Activated B cell treated with CpG ODN at 0.5 μM for 24 hours (primary cell): Measurements from ENCODE around the gene UPB1. TPM values are rescaled to one million over a fixed set of nuclear protein-coding genes. Genes with fewer than 3 reads are reported as not detected.

Experiments used
- ATAC-seq: fragments of 200-7000 bp; cut with Tn5 transposase; one replicate; pipeline ENCODE4 v1.10.0; 2021; ENCODE audit warnings: low read depth, mild to moderate bottlenecking, moderate library complexity
- CTCF ChIA-PET: fragments of 350-600 bp; sonication (Branson Sonifier 250); formaldehyde crosslinking; loops from one replicate; lab custom pipeline; 2021; ENCODE audit warnings: antibody characterized with exemption; lab: Charles Lee
- POLR2A ChIA-PET: fragments of 350-600 bp; sonication (Branson Sonifier 250); formaldehyde crosslinking; loops from one replicate; lab custom pipeline; 2021; ENCODE audit warnings: antibody characterized with exemption; lab: Charles Lee
- DNase-seq: peaks from one replicate; pipeline ENCODE4 v3.0.0; 2022
- H3K27ac Mint-ChIP-seq: one replicate; pipeline ENCODE4 v1.8.0; 2020; ENCODE audit warnings: mixed read lengths
- H3K27me3 Mint-ChIP-seq: one replicate; pipeline ENCODE4 v1.8.0; 2021; ENCODE audit warnings: mixed read lengths
- H3K36me3 Mint-ChIP-seq: one replicate; pipeline ENCODE4 v1.8.0; 2021; ENCODE audit warnings: low read depth, mixed read lengths
- H3K4me1 Mint-ChIP-seq: one replicate; pipeline ENCODE4 v1.8.0; 2021; ENCODE audit warnings: mixed read lengths
- H3K4me3 Mint-ChIP-seq: one replicate; pipeline ENCODE4 v1.8.0; 2020; ENCODE audit warnings: mild to moderate bottlenecking, mixed read lengths
- H3K9me3 Mint-ChIP-seq: one replicate; pipeline ENCODE4 v1.8.0; 2020; ENCODE audit warnings: mixed read lengths
- intact Hi-C: fragments of 100-400 bp; cut with micrococcal nuclease; formaldehyde crosslinking; loops from one replicate; pipeline ENCODE4 v1.15.1; 2024
- total RNA-seq: library from RNA; stranded (reverse); gene quantifications from 2 replicates; pipeline ENCODE4 v1.2.3, GENCODE V29; 2022
- TF ChIP-seq, protein P1 (sequence below): fragments of 200-600 bp; IDR thresholded peaks from one replicate; pipeline ENCODE4 v1.8.0; 2022; ENCODE audit warnings: antibody characterized with exemption, mild to moderate bottlenecking

Gene UPB1
- total RNA-seq, 1 donor from 2014 or later, result 1.3 TPM

DNA sequence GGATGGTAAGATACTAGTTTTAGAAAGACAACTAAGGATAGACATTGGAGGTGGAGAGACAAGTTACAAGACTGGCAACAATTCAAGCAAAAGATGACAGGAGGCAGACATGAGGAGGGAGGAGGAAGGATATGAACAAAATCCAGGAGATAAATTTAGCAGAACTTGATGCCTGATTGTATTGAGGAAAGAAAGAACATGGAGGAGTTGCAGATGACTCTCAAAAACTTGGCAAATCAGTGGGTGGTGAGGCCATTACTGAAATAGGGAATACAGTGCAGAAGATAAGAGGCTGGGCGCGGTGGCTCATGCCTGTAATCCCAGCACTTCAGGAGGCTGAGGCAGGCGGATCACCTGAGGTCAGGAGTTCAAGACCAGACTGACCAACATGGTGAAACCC, 2.7 kb upstream of the UPB1 start:
- ChIA-PET CTCF (no interaction called here), POLR2A (no interaction called here)
- H3K9me3 Mint-ChIP-seq, result no peaks in the 10 kb centered on the region
- peaks cover 19% of the 10 kb centered on the region for H3K27me3 Mint-ChIP-seq
- H3K4me3 Mint-ChIP-seq, result no peak overlapping the region
- TF ChIP-seq, protein P1, sequence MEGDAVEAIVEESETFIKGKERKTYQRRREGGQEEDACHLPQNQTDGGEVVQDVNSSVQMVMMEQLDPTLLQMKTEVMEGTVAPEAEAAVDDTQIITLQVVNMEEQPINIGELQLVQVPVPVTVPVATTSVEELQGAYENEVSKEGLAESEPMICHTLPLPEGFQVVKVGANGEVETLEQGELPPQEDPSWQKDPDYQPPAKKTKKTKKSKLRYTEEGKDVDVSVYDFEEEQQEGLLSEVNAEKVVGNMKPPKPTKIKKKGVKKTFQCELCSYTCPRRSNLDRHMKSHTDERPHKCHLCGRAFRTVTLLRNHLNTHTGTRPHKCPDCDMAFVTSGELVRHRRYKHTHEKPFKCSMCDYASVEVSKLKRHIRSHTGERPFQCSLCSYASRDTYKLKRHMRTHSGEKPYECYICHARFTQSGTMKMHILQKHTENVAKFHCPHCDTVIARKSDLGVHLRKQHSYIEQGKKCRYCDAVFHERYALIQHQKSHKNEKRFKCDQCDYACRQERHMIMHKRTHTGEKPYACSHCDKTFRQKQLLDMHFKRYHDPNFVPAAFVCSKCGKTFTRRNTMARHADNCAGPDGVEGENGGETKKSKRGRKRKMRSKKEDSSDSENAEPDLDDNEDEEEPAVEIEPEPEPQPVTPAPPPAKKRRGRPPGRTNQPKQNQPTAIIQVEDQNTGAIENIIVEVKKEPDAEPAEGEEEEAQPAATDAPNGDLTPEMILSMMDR, result no peak
- H3K4me1 Mint-ChIP-seq, result no peaks in the 10 kb centered on the region
- intact Hi-C loops, result no loop called here
- no peak for DNase-seq
- no peaks in the 10 kb centered on the region for H3K36me3 Mint-ChIP-seq
- no peak for ATAC-seq
- H3K27ac Mint-ChIP-seq, result no peak overlapping the region

DNA sequence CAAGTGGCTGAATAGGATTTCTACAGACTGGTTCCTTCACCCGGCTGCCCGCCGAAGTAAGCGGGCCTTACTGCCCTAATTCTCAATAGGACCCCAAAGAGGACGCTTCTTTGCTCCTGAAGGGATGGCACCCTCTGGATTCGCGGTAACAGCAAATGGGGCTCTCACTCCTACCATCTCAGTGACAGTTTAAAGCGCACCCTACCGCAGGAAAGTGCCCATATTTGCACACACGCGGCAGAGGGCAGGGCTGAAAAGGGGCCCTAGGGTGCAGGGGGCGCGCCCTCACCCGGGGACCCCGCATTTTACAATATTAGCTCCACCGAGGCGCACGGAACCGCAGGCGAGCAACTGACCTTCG, 985 bp upstream of the UPB1 start:
- no peaks in the 10 kb centered on the region for H3K9me3 Mint-ChIP-seq
- no peak for ATAC-seq
- no peaks in the 10 kb centered on the region for H3K36me3 Mint-ChIP-seq
- H3K27me3 Mint-ChIP-seq, result peaks cover 18% of the 10 kb centered on the region
- ChIA-PET CTCF (no interaction called here), POLR2A (interaction anchor here (1.0 kb wide), 1 partner anchor 28 kb away, joined by 10 read pairs; no protein-coding TSS in a partner anchor)
- no peak overlapping the region for H3K4me3 Mint-ChIP-seq
- TF ChIP-seq, protein P1, result no peak
- DNase-seq, result no peak
- H3K4me1 Mint-ChIP-seq, result no peaks in the 10 kb centered on the region
- intact Hi-C loops, result no loop called here
- H3K27ac Mint-ChIP-seq, result no peak overlapping the region

DNA sequence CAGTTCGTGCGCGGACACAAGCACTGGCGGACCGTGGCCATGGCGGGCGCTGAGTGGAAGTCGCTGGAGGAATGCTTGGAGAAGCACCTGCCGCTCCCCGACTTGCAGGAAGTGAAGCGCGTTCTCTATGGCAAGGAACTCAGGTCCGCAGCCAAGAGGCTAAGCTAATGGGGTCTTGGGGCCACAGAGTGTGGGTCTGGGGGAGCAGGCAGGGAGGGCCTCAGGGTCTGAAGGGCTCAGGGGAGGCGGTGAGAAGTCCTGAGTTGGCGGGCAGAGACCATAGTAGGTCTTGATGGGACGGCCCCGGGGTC, 188 bp downstream of the UPB1 start:
- CTCF ChIA-PET, result no interaction called here
- no peak for DNase-seq
- Mint-ChIP-seq H3K27ac (no peak overlapping the region), H3K4me3 (no peak overlapping the region), H3K27me3 (peaks cover 17% of the 10 kb centered on the region), H3K36me3 (no peaks in the 10 kb centered on the region), H3K4me1 (no peaks in the 10 kb centered on the region), H3K9me3 (no peaks in the 10 kb centered on the region)
- intact Hi-C loops, result no loop called here
- no peak for ATAC-seq
- POLR2A ChIA-PET, result no interaction called here
- TF ChIP-seq, protein P1, result no peak

DNA sequence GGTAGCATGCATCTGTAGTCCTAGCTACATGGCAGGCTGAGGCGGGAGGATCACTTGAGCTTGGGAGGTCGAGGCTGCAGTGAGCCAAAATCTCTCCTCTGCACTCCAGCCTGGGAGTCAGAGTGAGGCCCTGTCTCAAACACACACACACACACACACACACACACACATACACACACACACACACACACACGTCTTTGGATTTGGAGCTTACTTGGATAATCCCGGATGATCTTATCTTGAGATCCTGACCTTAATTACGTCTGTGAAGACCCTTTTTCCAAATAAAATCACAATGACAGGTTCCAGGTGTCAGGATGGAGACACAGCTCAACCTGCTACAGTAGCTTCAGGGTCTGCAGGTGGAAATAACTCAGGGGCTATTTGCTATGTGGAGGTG, 1.1 kb downstream of the UPB1 start:
- POLR2A ChIA-PET, result interaction anchor here (0.7 to 0.8 kb wide), 2 partner anchors 34 to 59 kb away, joined by 4 read pairs; partner anchors contain the start of gene GUCD1

DNA sequence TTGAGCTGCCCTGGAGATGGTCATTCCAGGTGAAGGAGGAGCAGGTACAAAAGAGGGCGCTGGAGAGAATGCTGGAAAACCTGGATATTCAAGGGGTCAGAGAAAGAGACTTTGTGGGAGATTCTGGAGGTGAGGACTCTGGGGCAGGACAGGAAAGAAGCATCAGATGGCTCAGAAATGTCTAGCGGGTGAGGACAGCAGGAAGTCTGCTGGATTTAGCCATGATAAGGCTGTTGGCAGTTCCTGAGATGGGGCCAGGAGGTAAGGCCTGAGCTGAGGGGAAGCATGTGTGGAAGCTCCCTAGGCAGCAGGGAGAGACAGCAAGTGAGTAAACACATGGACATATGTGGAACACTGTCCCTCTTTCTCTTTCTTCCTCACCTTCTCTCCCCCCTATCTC, 1.5 kb downstream of the UPB1 start:
- ChIA-PET CTCF (interaction anchor here (0.6 to 1.1 kb wide), 2 partner anchors 25 to 30 kb away, joined by 3 read pairs; no protein-coding TSS in a partner anchor), POLR2A (interaction anchor here (0.7 to 0.8 kb wide), 2 partner anchors 34 to 59 kb away, joined by 4 read pairs; partner anchors contain the start of gene GUCD1)
- DNase-seq (no peak), ATAC-seq (no peak)
- Mint-ChIP-seq H3K4me3 (no peak overlapping the region), H3K36me3 (no peaks in the 10 kb centered on the region), H3K4me1 (peaks cover 3% of the 10 kb centered on the region), H3K27me3 (peaks cover 17% of the 10 kb centered on the region), H3K9me3 (no peaks in the 10 kb centered on the region), H3K27ac (no peak overlapping the region)
- intact Hi-C loops, result no loop called here
- TF ChIP-seq, protein P1, result no peak

More for the DNA sequence above, 1.1 kb downstream of the UPB1 start:
- CTCF ChIA-PET, result interaction anchor here (0.6 to 1.1 kb wide), 2 partner anchors 26 to 30 kb away, joined by 3 read pairs; no protein-coding TSS in a partner anchor
- intact Hi-C loops, result no loop called here
- Mint-ChIP-seq H3K27ac (no peak overlapping the region), H3K4me1 (no peaks in the 10 kb centered on the region), H3K4me3 (no peak overlapping the region), H3K9me3 (no peaks in the 10 kb centered on the region), H3K27me3 (peaks cover 17% of the 10 kb centered on the region), H3K36me3 (no peaks in the 10 kb centered on the region)
- no peak for ATAC-seq
- TF ChIP-seq, protein P1, result no peak
- no peak for DNase-seq
